Transverse colon (tissue), 4 donors: ENCODE data around the gene ASH1L. TPM values are rescaled to one million over a fixed set of nuclear protein-coding genes. Genes with fewer than 3 reads are reported as not detected.

Experiments
- DNase-seq: peaks from one replicate; pipeline ENCODE4 v3.0.0-alpha.2; 2019
- H3K27ac ChIP-seq, 4 donors: fragments of 200-600 bp; sonication (generic); 2 replicates each; pipeline ENCODE4 v1.5.1; 2016 to 2018; ENCODE audit warnings: inconsistent platforms in 4 of 4
- H3K27me3 ChIP-seq: fragments of 200-600 bp; sonication (generic); 2 replicates; pipeline ENCODE4 v1.5.1; 2017; ENCODE audit warnings: inconsistent platforms
- H3K36me3 ChIP-seq, 4 donors: fragments of 200-600 bp; sonication (generic); 2 replicates each; pipeline ENCODE4 v1.5.1; 2017 to 2019; ENCODE audit warnings: inconsistent platforms in 4 of 4
- H3K4me1 ChIP-seq, 4 donors: fragments of 200-600 bp; sonication (generic); 2 replicates each; pipeline ENCODE4 v1.5.1; 2017 to 2020; ENCODE audit warnings: inconsistent platforms in 4 of 4
- H3K4me3 ChIP-seq, 4 donors: fragments of 200-600 bp; sonication (generic); 1 replicate in 1 of 4; 2 replicates in 3 of 4; pipeline versions ENCODE4 v1.5.1 to v1.6.1; 2017 to 2019; ENCODE audit warnings: inconsistent platforms in 4 of 4
- H3K9me3 ChIP-seq, 2 donors: fragments of 200-600 bp; sonication (generic); 2 replicates each; pipeline ENCODE4 v1.5.1; 2017 to 2019; ENCODE audit warnings: inconsistent platforms in 2 of 2
- EP300 ChIP-seq: sonication (generic); formaldehyde crosslinking; IDR thresholded peaks from one replicate; pipeline ENCODE4 v1.6.1; 2017; ENCODE audit warnings: antibody characterized with exemption, low read depth
- POLR2A ChIP-seq: fragments of 450-650 bp; IDR thresholded peaks from one replicate; pipeline ENCODE4 v1.6.1; 2016; ENCODE audit warnings: antibody characterized with exemption, mild to moderate bottlenecking, moderate library complexity
- POLR2AphosphoS5 ChIP-seq, 3 donors: sonication (generic); formaldehyde crosslinking; IDR thresholded peaks; one replicate each; pipeline ENCODE4 v1.6.1; 2016; ENCODE audit warnings: antibody characterized with exemption in 3 of 3
- WGBS, 2 donors: methylation state at CpG; one replicate each; pipeline ENCODE4 v1.1.5; 2018; ENCODE audit warnings: low coverage in 1 of 2; 5-methylcytosine and 5-hydroxymethylcytosine counted together
- in situ Hi-C, 4 donors: fragments of 200-750 bp; cut with MboI; loops; one replicate each; pipeline versions ENCODE4 v1.15.0 to v1.15.1; 2017; ENCODE audit warnings: low sequenced_read_pairs in 3 of 4, low pct_ligation_motif_present in 1 of 4, low pct_unique_long_range_greater_than_20kb in 1 of 4
- intact Hi-C: fragments of 100-400 bp; cut with DNase I; formaldehyde crosslinking; loops from one replicate; pipeline ENCODE4 v1.15.1; 2023; ENCODE audit warnings: low total_unique reads
- total RNA-seq, 4 donors: library from RNA; depleted of rRNA; stranded (reverse); fragments of >200 nt; gene quantifications; one replicate each; pipeline ENCODE4 v1.1.0, GENCODE V29; 2016
- TF ChIP-seq, protein P1 (sequence below), 5 experiments: fragments of 200-600 bp in 3 of 5; fragments of 450-650 bp in 2 of 5; sonication (generic) in 3 of 5; IDR thresholded peaks; 1 replicate in 2 of 5; 2 replicates in 3 of 5; pipeline ENCODE4 v1.5.1; 2016 to 2017; ENCODE audit warnings: antibody characterized with exemption in 5 of 5, inconsistent platforms in 3 of 5, mild to moderate bottlenecking in 2 of 5, moderate library complexity in 1 of 5

ASH1L gene
- total RNA-seq, 4 donors from 2014 or later: 47.4 to 206 (median 89.1) TPM

DNA sequence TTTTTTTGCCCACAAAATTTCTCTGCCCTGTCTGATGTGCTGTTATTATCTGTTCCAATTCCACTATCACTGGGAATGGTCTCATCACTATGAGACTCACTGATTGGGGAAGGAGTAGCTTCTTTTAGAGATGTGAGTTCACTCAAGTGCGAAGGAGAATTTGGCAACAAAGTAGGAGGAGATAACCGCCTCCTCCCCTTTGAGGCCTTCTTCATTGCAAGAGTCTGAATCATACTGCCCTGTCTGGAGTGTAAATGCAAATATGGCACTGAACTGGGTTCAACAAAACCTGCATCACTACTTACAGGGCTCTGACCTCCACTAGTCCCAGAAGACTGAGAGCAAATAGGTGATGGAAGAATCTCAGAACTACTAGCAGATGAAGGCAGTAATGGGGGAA is 83.4 kb downstream of the ASH1L start:
- no peak overlapping the region for H3K27ac ChIP-seq
- H3K9me3 ChIP-seq: no peaks in the 10 kb centered on the region
- intact Hi-C loops (no loop called here), in situ Hi-C loops (no loop called here)
- no peaks in the 10 kb centered on the region for H3K27me3 ChIP-seq
- peaks cover 0 to 4% (median 0%) of the 10 kb centered on the region in 4 donors for H3K4me1 ChIP-seq
- no peak for DNase-seq
- H3K4me3 ChIP-seq: no peak overlapping the region
- 92% methylated on average over 2 of the region's 2 CpGs; no CpG with 5 or more reads in 1 of the 2 donors for WGBS, 2 donors
- peaks cover 0 to 31% (median 10%) of the 10 kb centered on the region in 4 donors for H3K36me3 ChIP-seq
- TF ChIP-seq POLR2AphosphoS5 (IDR thresholded peaks at IDR 0.05): no peak
- TF ChIP-seq POLR2A: no peak
- TF ChIP-seq EP300: no peak
- TF ChIP-seq, protein P1, sequence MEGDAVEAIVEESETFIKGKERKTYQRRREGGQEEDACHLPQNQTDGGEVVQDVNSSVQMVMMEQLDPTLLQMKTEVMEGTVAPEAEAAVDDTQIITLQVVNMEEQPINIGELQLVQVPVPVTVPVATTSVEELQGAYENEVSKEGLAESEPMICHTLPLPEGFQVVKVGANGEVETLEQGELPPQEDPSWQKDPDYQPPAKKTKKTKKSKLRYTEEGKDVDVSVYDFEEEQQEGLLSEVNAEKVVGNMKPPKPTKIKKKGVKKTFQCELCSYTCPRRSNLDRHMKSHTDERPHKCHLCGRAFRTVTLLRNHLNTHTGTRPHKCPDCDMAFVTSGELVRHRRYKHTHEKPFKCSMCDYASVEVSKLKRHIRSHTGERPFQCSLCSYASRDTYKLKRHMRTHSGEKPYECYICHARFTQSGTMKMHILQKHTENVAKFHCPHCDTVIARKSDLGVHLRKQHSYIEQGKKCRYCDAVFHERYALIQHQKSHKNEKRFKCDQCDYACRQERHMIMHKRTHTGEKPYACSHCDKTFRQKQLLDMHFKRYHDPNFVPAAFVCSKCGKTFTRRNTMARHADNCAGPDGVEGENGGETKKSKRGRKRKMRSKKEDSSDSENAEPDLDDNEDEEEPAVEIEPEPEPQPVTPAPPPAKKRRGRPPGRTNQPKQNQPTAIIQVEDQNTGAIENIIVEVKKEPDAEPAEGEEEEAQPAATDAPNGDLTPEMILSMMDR (IDR thresholded peaks at IDR 0.05): no peak

DNA sequence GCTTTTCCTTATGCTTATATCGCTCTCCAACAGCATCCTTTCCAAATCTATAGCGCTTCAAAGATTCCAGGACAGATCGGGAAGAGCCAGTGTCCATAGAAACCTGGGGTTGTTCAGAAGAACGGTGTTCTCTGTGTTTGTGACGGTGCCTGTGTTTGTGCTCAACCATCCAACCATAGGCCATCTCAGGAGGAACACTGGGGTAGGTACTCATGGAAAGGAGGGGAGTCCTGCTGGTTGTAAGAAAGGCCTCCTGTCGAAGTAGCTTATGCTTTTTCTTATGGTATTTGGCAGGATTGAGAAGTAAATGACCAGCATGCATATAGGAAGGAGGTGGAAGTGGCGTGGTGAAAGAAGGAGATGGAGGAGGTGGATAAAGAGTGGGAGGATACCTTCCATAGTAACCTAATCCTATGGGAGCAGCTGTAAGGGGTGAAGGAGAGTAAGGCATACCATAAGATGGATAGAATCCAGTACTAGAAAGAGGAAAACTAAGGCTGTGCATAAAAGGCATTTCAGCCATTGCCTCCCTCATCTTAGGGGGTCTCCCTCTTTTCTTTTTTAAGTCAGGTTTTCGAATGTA is 84.2 kb downstream of the ASH1L start:
- intact Hi-C loops: no loop called here
- TF ChIP-seq POLR2A (no peak), POLR2AphosphoS5 (IDR thresholded peaks at IDR 0.05) (no peak), EP300 (no peak)
- TF ChIP-seq, protein P1 (IDR thresholded peaks at IDR 0.05): no peak
- no peak overlapping the region for H3K27ac ChIP-seq

DNA sequence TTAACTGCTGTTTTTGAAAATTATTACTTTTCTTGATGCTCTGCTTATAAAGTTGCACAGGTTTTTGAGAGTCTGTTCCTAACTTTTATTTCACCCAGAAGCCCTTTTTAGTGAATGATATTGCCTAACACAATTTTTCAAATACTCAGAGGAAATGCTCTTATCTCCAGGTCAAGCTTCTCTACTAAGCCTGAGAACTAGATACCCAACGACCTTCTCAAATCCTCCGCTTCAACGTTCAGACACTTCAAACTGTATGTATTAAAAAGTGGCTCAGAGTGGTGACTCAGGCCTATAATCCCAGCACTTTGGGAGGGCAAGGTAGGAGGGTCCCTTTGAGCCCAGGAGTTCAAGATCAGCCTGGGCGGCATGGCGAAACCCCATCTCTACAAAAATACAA is 88.5 kb downstream of the ASH1L start:
- in situ Hi-C loops: no loop called here
- no peak overlapping the region for H3K4me3 ChIP-seq
- intact Hi-C loops: no loop called here

More for the DNA sequence above, 84.2 kb downstream of the ASH1L start:
- peaks cover 0 to 4% (median 0%) of the 10 kb centered on the region in 4 donors for H3K4me1 ChIP-seq
- in situ Hi-C loops: no loop called here
- H3K27me3 ChIP-seq: no peaks in the 10 kb centered on the region
- no peak for DNase-seq
- no peaks in the 10 kb centered on the region for H3K9me3 ChIP-seq
- 95 to 97% methylated on average over 7 to 8 of the region's 8 CpGs for WGBS, 2 donors
- H3K4me3 ChIP-seq: no peak overlapping the region
- H3K36me3 ChIP-seq: peaks cover 0 to 31% (median 10%) of the 10 kb centered on the region in 4 donors

DNA sequence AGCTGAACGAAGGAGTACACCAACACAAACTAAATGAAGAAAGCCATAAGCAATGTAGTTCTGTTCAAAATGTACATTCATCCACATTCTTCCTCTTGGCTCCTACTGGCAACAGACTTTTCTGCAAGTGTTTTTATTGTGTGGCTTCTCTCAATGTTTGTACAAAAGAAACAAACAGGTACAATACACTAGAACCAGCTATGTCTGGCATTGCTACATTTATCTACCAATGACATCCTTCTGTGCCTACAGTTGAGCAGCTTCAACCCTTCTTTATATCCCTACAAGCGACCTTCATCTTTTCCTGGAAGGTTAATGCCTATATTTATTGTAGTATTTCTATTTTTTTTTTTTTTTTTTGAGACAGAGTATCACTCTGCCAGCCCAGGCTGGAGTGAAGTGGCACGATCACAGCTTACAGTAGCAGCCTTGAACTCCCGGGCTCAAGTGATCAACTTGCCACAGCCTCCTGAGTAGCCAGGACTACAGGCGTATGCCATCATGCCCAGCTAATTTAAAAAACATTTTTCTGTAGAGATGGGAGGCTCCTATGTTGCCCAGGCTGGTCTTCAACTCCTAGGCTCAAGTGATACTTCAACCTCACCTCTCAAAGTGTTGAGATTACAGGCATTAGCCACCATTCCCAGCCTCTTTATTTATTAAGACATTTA is 89.3 kb downstream of the ASH1L start:
- TF ChIP-seq EP300 (no peak), POLR2AphosphoS5 (IDR thresholded peaks at IDR 0.05) (no peak), POLR2A (no peak)
- TF ChIP-seq, protein P1 (IDR thresholded peaks at IDR 0.05): no peak
- peaks cover 0 to 9% of the 10 kb centered on the region in 2 donors for H3K9me3 ChIP-seq
- no peak overlapping the region for H3K27ac ChIP-seq
- H3K4me3 ChIP-seq: no peak overlapping the region
- no peaks in the 10 kb centered on the region for H3K4me1 ChIP-seq
- intact Hi-C loops (no loop called here), in situ Hi-C loops (no loop called here)
- peaks cover 0 to 5% (median 2%) of the 10 kb centered on the region in 4 donors for H3K36me3 ChIP-seq
- H3K27me3 ChIP-seq: no peaks in the 10 kb centered on the region
- no peak for DNase-seq
- WGBS, 2 donors: 89 to 98% methylated on average over 2 to 5 of the region's 5 CpGs

More for the DNA sequence above, 88.5 kb downstream of the ASH1L start:
- TF ChIP-seq POLR2A (no peak), POLR2AphosphoS5 (IDR thresholded peaks at IDR 0.05) (no peak), EP300 (no peak)
- TF ChIP-seq, protein P1 (IDR thresholded peaks at IDR 0.05): no peak
- WGBS, 2 donors: 74 to 91% methylated on average over 3 to 5 of the region's 5 CpGs
- Histone ChIP-seq H3K27ac (no peak overlapping the region), H3K4me1 (no peaks in the 10 kb centered on the region), H3K36me3 (peaks cover 0 to 5% (median 2%) of the 10 kb centered on the region in 4 donors), H3K27me3 (no peaks in the 10 kb centered on the region), H3K9me3 (peaks cover 0 to 9% of the 10 kb centered on the region in 2 donors)
- DNase-seq: no peak
